DMS53 treated with DMSO at 0.1 percent for 48 hours (cell line): ENCODE data around the gene RFNG.
A peak's percentile ranks its signal among the peaks of the same experiment; 100 is the strongest.

ENCODE experiments used
- DNase-seq: peaks from one replicate; lab custom pipeline; 2025; ENCODE audit not compliant: unreplicated experiment; lab: John Stamatoyannopoulos, UW

Gene RFNG

GRCh38 chr17:82028966-82029365, 22.6 kb downstream of the RFNG start:
- DNase-seq, result no peak

- DNase-seq, result no peak
These were observed 23.4 kb downstream of the RFNG start for GRCh38 chr17:82028246-82028645.

DNA sequence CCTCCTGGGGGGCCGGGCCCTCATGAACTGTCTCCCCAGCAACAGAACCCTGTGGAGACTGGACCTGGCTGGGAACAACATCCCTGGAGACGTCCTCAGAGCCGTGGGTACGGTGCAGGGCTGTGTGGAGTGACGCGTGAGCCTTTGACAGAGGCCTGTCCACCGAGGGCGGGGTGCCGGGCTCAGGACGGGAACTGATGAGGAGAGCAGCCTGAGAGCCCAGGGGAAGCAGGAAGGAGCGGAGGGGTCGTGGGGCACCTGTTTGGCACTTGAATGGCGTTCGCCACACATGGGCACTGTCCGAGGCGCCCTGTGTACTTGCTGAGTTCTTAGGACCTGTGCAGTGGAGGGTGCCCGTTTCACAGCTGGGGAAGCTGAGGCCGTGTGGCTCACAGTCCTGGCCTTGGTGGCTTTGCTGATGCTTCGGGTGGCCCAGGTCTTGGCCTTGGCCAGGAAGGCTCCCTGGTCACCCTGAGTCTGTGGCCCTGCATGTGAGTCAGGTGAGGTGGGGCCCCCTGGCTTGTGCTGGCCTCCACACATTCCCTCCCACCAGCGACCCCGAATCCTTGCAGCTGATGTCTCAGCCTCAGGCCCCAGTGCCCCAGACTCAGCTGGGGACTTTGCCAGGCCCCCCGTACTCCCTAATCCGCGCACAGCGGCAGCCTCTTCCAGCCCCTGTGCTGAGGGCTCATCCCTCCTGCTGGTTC, 26.1 kb downstream of the RFNG start:
- no peak for DNase-seq

GRCh38 chr17:82024859-82025258, 26.8 kb downstream of the RFNG start:
- DNase-seq, result no peak

DNA sequence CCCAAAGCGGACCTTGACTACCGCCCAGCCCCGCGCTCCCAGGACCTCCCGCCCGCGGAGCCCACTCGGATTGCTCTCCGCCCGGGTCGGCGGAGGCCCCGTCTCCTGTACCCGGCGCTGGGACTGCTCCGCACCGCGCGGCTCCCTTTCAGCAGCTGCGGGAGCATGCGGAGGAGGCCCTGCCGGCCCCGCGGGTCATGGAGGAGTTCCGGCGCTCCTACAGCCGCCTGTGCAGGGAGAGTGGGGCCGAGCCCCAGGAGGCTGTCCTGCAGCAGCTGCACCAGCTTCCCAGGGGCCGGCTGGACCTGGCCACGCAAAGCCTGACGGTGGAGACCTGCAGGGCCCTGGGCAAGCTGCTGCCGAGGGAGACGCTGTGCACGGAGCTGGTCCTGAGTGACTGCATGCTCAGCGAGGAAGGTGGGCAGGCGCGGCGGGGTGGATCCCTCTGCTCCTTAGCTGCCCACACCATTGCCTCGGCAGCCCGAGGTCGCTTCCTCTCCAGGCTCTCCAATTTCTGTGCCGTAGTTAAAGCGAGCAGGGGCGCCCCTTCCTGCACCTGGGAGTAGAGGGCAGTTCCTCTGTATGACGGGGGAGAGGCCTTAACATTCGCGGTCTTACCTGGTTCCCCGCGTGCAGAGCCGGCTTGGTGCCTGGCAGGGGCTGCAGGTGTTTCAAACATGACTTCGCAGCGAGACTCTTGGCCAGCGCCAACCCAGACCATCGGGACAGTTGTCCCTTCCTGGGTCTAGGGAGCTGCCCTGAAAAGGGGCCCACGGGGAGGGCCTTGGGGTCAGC, 28.0 kb downstream of the RFNG start:
- DNase-seq, result peak; percentile 48

- DNase-seq, result peak; percentile 99
These were observed 28.6 kb downstream of the RFNG start, which contains the start of gene LRRC45 for GRCh38 chr17:82022981-82023446. Gene LRRC45, plus strand, starts transcription at chr17:82023305. Its CDS starts 339 bp downstream, at chr17:82023644.

GRCh38 chr17:82022310-82022980, 29.2 kb downstream of the RFNG start, which contains the start of gene CENPX:
Gene CENPX, minus strand, starts transcription at chr17:82022878. Its CDS starts 17 bp downstream, at chr17:82022861.
- peak; percentile 34 for DNase-seq

DNA sequence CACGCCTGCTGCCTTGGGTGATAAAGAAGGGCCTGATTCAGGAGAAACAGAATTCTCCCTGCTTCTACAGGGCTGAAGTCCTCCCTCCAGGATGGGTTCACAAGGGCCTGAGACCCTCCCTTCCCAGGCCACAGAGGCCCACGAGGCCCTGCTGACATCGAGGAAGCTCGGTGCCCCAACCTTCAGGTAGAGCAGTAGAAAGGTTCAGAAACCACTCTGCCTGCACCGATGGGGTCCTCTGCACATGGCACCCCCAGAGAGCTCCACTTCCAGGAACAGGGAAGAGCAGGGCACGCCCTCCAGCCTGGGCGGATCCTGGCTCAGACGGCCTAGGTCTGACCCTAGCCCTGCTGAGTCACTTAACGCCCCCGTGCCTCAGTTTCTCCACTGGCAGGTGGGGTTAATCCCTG, 29.7 kb downstream of the RFNG start:
- DNase-seq, result no peak

DNA sequence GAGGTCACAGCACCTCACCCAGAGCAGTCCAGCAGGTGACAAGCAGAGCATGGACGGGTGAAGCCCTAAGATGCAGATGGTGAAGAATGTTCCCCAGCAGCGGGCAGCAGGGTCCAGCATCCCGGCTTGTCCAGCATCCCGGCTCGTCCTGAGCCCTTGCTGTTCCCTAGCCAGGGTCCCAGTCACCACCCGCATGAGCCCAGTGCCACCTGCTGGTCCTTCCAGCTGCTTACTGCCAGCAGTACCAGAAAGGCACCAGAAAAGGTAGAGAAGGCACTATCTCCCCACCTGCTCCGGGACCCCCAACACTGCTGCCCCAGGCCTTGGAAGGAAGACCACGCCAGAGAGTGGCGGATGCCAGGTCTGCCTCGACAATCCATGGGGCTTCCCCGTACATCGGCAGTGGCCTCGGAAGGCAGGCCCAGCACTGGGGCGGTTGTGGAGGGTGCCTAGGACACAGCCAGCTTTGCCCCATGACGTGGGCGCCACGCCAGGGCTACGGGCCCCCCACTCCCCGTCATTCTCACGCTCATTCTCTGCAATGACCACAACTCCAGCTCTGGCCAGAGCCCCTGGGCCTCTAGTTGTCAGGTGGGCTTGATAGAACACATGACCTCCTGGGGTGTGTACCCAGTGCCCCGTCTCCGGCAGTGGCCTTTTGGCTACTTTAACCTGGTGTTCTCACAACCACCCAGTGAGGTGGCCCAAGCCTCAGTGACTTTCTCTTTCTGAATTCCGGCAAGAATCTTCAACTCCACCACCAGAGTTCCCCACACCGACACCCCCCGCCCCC, 30.3 kb downstream of the RFNG start:
- peak; percentile 88 for DNase-seq

GRCh38 chr17:82020572-82021106, 31.0 kb downstream of the RFNG start:
- DNase-seq, result no peak

GRCh38 chr17:82019690-82020571, 31.7 kb downstream of the RFNG start:
- DNase-seq, result peak; percentile 39

- no peak for DNase-seq
These were observed 32.5 kb downstream of the RFNG start for GRCh38 chr17:82018989-82019689.

DNA sequence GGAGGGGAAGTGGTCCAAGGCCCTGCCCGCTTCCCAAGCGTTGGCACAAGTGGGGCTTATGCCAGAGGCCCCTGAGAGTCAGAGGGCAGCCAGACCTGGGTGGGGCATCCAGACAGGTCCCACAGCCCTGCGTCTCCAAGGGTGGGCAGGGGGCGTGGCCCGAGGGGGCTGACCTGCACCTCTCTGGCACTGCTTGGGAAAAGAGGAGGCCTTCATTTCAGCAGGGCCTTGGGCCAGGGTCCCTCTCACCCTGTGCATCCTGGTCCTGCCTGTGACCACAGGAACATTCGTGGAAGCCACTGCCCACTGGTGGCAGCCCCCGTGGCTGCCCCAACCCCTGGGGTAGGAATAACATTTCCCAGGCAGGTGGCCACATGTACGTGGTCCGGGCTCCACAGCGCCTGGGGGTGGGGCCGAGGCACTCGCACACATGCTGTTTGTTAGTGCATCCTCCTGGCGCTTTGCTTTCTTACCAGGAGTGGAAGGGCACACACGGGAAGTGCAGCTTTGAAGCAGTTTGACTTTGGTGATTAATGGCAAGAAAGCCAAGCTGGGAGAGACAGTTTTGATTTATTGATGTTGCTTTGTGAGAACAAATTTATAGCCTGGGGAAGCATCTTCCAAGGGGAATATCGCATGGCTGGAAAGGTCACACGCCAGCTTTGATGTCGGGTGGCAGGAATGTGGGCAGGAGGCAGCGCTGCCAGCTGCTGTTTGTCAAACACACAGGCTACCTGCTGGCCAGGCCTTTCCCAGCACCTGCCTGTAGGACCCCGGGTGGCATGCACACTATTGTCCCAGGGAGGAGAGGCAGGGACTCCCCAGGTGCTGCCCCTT, 33.2 kb downstream of the RFNG start:
- DNase-seq, result peak; percentile 42

- no peak for DNase-seq
These were observed 33.9 kb downstream of the RFNG start for GRCh38 chr17:82017612-82018151.

DNA sequence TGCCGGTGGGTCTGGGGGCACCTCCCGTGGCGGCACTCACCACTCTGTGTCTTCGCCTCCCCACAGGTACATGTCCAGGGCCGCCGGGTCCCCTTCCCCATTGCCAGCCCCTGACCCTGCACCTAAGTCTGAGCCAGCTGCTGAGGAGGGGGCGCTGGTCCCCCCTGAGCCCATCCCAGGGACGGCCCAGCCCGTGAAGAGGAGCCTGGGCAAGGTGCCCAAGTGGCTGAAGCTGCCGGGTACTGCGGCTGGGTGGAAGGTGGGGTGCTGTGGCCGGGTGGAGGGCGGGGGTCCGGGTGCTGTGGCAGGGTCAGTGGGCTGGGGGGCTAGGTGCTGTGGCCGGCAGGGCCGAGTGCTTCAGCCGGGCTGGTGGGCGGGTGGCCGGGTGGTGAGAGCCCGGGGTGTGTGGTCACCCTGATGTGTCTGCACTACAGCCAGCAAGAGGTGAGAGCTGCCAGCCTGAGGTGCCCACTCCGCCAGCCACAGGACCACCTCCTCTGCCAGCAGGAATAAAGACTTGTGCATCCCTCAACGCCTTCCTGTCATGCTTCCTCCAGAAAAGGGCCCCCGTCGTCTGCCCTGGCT, 34.6 kb downstream of the RFNG start:
- DNase-seq, result no peak

- DNase-seq, result no peak
These were observed 35.3 kb downstream of the RFNG start for GRCh38 chr17:82016061-82016874.
